ENCODE results near the gene AOAH. TPM values are rescaled to one million over a fixed set of nuclear protein-coding genes. Genes with fewer than 3 reads are reported as not detected.

Gene AOAH
- total RNA-seq, 4 donors from 2014 or later: 0.17 to 1.8 (median 1.6) TPM

DNA sequence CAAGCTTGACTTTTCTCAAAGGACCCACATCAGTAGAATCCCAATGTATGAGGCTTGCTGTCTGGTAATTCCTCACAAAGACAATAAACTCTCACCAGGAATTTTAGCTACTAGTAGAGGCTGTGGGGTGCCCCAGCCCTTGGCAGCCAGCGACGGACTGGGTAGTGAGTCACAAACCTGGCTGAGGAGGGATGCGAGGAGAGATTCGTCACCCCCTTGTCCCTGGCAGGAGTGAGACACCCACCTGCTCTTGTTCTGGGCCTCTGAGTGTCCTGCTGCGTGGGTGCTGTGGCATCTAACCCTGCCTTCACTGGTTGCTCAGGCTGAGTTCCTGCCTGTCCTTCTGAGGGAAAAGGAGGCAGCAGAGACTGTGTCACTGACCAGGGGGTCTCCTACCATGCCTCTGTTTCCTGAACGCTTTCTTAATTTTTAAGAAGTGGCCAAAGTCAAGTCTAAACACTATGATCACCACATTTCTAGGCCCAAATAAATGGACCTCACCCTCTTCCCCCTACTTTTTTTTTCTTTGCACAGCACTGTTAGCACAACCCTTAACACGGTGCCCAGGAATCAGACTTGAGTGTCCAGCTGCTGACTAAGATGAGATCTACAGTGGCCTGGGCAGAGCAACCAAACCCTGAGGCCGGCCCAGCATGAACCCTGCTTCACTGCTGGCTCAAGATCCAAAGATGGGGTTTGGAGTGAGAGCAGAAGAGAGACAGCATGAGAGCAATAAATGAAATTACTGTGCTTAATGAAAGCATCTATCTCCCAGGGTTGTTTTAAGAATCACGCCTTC, 188.2 kb downstream of the AOAH start:
- H3K27me3 ChIP-seq: no peaks in the 10 kb centered on the region
- no peak for TF ChIP-seq POLR2A (IDR thresholded peaks at IDR 0.05)
- TF ChIP-seq, protein P1, sequence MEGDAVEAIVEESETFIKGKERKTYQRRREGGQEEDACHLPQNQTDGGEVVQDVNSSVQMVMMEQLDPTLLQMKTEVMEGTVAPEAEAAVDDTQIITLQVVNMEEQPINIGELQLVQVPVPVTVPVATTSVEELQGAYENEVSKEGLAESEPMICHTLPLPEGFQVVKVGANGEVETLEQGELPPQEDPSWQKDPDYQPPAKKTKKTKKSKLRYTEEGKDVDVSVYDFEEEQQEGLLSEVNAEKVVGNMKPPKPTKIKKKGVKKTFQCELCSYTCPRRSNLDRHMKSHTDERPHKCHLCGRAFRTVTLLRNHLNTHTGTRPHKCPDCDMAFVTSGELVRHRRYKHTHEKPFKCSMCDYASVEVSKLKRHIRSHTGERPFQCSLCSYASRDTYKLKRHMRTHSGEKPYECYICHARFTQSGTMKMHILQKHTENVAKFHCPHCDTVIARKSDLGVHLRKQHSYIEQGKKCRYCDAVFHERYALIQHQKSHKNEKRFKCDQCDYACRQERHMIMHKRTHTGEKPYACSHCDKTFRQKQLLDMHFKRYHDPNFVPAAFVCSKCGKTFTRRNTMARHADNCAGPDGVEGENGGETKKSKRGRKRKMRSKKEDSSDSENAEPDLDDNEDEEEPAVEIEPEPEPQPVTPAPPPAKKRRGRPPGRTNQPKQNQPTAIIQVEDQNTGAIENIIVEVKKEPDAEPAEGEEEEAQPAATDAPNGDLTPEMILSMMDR (IDR thresholded peaks at IDR 0.05 in 4 of 5, conservative IDR thresholded peaks at IDR 0.05 in 1 of 5): no peak
- H3K4me3 ChIP-seq: no peak overlapping the region
- DNase-seq (no peak), ATAC-seq (no peak)
- no peaks in the 10 kb centered on the region for H3K4me1 ChIP-seq
- in situ Hi-C loops (cut with MboI; ENCODE audit: low sequenced_read_pairs in 4 of 4): no loop called here
- H3K9me3 ChIP-seq: no peaks in the 10 kb centered on the region
- no peak overlapping the region for H3K27ac ChIP-seq
- intact Hi-C loops (cut with DNase I; ENCODE audit: low total_unique reads): no loop called here
- no peaks in the 10 kb centered on the region for H3K36me3 ChIP-seq

GRCh38 chr7:36533717-36534116, 190.6 kb downstream of the AOAH start:
- in situ Hi-C loops (cut with MboI; ENCODE audit: low sequenced_read_pairs in 4 of 4): no loop called here
- Histone ChIP-seq H3K36me3 (no peaks in the 10 kb centered on the region), H3K4me3 (no peak overlapping the region), H3K9me3 (no peaks in the 10 kb centered on the region), H3K4me1 (no peaks in the 10 kb centered on the region), H3K27ac (no peak overlapping the region), H3K27me3 (no peaks in the 10 kb centered on the region)
- intact Hi-C loops (cut with DNase I; ENCODE audit: low total_unique reads): no loop called here
- ATAC-seq: no peak
- no peak for DNase-seq
- TF ChIP-seq POLR2A (IDR thresholded peaks at IDR 0.05): no peak
- TF ChIP-seq, protein P1 (IDR thresholded peaks at IDR 0.05 in 4 of 5, conservative IDR thresholded peaks at IDR 0.05 in 1 of 5): no peak

GRCh38 chr7:36532981-36533499, 191.3 kb downstream of the AOAH start:
- in situ Hi-C loops (cut with MboI; ENCODE audit: low sequenced_read_pairs in 4 of 4): no loop called here
- no peak for ATAC-seq
- intact Hi-C loops (cut with DNase I; ENCODE audit: low total_unique reads): no loop called here

DNA sequence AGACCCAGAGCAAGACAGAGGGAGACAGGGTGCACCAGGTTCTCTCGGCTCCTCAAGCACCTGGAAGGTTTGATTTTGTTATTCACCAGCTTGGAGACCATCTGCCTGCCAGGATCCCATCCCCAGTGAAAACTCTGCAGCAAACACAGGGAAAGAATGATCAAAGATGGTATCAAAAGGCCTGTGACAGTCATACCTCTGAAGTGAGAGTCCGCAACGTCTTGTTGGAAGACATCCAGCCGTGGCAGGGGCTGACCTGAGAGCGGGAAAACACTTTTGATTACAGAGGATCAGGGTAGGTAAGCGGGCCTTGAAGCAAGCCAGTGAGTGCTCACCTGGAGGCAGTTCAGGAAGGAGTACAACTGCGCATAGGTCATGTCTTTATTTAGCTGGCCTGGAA, 192.3 kb downstream of the AOAH start:
- Histone ChIP-seq H3K27ac (no peak overlapping the region), H3K4me1 (no peaks in the 10 kb centered on the region), H3K27me3 (no peaks in the 10 kb centered on the region), H3K4me3 (no peak overlapping the region), H3K9me3 (no peaks in the 10 kb centered on the region), H3K36me3 (no peaks in the 10 kb centered on the region)
- in situ Hi-C loops (cut with MboI; ENCODE audit: low sequenced_read_pairs in 4 of 4): no loop called here
- ATAC-seq (no peak), DNase-seq (no peak)
- no peak for TF ChIP-seq POLR2A (IDR thresholded peaks at IDR 0.05)
- intact Hi-C loops (cut with DNase I; ENCODE audit: low total_unique reads): no loop called here

More at GRCh38 chr7:36532981-36533499, 191.3 kb downstream of the AOAH start:
- no peaks in the 10 kb centered on the region for H3K4me1 ChIP-seq
- no peaks in the 10 kb centered on the region for H3K36me3 ChIP-seq
- H3K27ac ChIP-seq: no peak overlapping the region
- H3K27me3 ChIP-seq: no peaks in the 10 kb centered on the region
- no peak for DNase-seq
- no peak overlapping the region for H3K4me3 ChIP-seq
- no peaks in the 10 kb centered on the region for H3K9me3 ChIP-seq
- TF ChIP-seq, protein P1 (IDR thresholded peaks at IDR 0.05 in 4 of 5, conservative IDR thresholded peaks at IDR 0.05 in 1 of 5): no peak
- no peak for TF ChIP-seq POLR2A (IDR thresholded peaks at IDR 0.05)

DNA sequence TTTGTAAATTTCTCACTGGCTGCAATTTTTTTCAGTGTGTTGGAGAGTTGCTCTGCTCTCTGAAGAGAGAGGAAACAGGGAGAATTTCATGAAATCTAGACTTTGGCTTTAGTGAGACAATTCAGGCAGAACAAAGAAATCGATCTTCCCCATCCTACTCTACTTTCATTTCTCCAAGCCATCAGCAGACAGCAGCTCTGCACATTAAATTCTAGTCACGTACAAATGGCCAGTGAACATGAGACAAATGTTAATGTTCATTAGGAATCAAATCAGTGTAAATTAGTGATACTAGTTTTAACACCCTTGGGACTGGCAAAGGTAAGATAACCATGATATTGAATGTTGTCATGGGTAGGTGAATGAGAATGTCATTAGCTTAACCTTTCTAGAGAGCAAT, 193.8 kb downstream of the AOAH start:
- H3K4me3 ChIP-seq: no peak overlapping the region
- in situ Hi-C loops (cut with MboI; ENCODE audit: low sequenced_read_pairs in 4 of 4) (no loop called here), intact Hi-C loops (cut with DNase I; ENCODE audit: low total_unique reads) (no loop called here)
- TF ChIP-seq POLR2A (IDR thresholded peaks at IDR 0.05): no peak
- TF ChIP-seq, protein P1 (IDR thresholded peaks at IDR 0.05 in 4 of 5, conservative IDR thresholded peaks at IDR 0.05 in 1 of 5): no peak
- no peak for DNase-seq
- no peak for ATAC-seq
- no peaks in the 10 kb centered on the region for H3K9me3 ChIP-seq
- no peaks in the 10 kb centered on the region for H3K4me1 ChIP-seq
- H3K27ac ChIP-seq: no peak overlapping the region
- H3K36me3 ChIP-seq: no peaks in the 10 kb centered on the region
- no peaks in the 10 kb centered on the region for H3K27me3 ChIP-seq
